GM19328 (cell line): ENCODE measurements around the gene GTF2F1.
"Not testable (repeated sequence)": the region's sequence is repeated elsewhere in the genome, so short reads cannot be mapped to it uniquely, and the experiment has no call there.

Experiments used
- ATAC-seq: cut with Tn5 transposase; IDR thresholded peaks from one replicate; pipeline ENCODE4 v1.9.1; 2021; ENCODE audit warnings: mild to moderate bottlenecking, moderate library complexity; ENCODE audit not compliant: unreplicated experiment

The GTF2F1 gene

GRCh38 chr19:6358003-6358402, 35.0 kb downstream of the GTF2F1 start:
- ATAC-seq: no peak

- ATAC-seq: no peak
Observed at GRCh38 chr19:6357174-6357573, 35.8 kb downstream of the GTF2F1 start.

GRCh38 chr19:6355321-6356040, 37.5 kb downstream of the GTF2F1 start:
- ATAC-seq: not testable (repeated sequence)

GRCh38 chr19:6354098-6354674, 38.8 kb downstream of the GTF2F1 start:
- ATAC-seq: no peak

- ATAC-seq: no peak
Observed at GRCh38 chr19:6352381-6353165, 40.4 kb downstream of the GTF2F1 start.

GRCh38 chr19:6350688-6351087, 42.3 kb downstream of the GTF2F1 start:
- no peak for ATAC-seq

- not testable (repeated sequence) for ATAC-seq
Observed at GRCh38 chr19:6349271-6349670, 43.7 kb downstream of the GTF2F1 start.

GRCh38 chr19:6343462-6343861, 49.5 kb downstream of the GTF2F1 start:
- no peak for ATAC-seq

GRCh38 chr19:6340493-6341201, 52.3 kb downstream of the GTF2F1 start:
- no peak for ATAC-seq

- no peak for ATAC-seq
Observed at GRCh38 chr19:6334490-6335285, 58.3 kb downstream of the GTF2F1 start.

- ATAC-seq: no peak
Observed at GRCh38 chr19:6333439-6333838, 59.5 kb downstream of the GTF2F1 start, which contains the start of gene ACER1. Gene ACER1 (minus strand): TSS chr19:6333612. CDS start chr19:6333551, 61 bp downstream.
